Testis (tissue), 2 donors: ENCODE measurements around the gene FOXJ3.

Experiments
- CTCF ChIP-seq, 3 experiments: fragments of 450-650 bp in 2 of 3; fragments of 200-600 bp in 1 of 3; sonication (generic) in 1 of 3; IDR thresholded peaks; one replicate each; pipeline ENCODE4 v1.5.1; 2016 to 2019; ENCODE audit warnings: antibody characterized with exemption in 3 of 3, mild to moderate bottlenecking in 2 of 3, moderate library complexity in 1 of 3
- POLR2A ChIP-seq: fragments of 450-650 bp; IDR thresholded peaks from one replicate; pipeline ENCODE4 v1.6.1; 2017; ENCODE audit warnings: antibody characterized with exemption, mild to moderate bottlenecking, moderate library complexity

GRCh38 chr1:42380586-42381279 lies 45.7 kb upstream of the FOXJ3 start, which contains the start of gene RIMKLA:
- no peak for TF ChIP-seq CTCF (IDR thresholded peaks at IDR 0.05)
- no peak for TF ChIP-seq POLR2A
